ENCODE measurements around the gene MFAP3L.

Gene MFAP3L

DNA sequence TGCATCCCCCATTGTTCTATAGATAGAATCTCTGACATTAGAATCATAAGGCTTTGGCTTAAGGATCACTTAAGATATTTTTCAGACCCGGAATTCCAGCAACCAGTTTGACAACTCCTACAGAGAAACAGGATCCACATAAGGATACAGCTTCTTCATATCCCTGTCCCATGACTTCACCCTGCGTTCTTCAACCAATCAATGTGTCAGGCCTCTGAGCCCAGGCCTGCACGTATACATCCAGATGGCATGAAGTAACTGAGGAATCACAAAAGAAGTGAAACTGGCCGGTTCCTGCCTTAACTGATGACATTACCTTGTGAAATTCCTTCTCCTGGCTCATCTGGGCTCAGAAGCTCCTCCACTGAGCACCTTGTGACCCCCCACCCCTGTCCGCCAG, 85.1 kb downstream of the MFAP3L start:
- DNase-seq (ENCODE audit: low spot score) = no peak

DNA sequence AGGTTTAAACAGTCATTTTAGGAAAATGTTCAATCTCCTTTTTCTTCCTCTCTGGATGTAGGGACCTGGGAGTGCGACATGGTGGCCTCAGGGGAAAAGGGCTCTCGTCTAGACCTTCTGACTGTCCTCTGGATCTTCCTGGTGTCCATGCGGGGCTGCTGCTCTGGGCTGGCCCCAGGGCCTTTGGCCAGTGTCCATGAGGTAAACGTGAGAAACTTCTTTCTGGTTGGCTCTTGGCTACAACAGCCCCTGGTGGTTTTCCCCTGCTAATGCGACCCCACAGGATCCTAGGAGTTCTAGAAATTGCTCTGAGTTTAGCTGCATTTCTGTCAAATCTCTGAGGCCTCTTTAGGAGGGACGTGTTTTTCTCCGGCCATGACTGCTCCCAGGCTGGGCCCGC, 85.7 kb downstream of the MFAP3L start:
- no peak for DNase-seq (ENCODE audit: low spot score)
